HL-60 (cell line): ENCODE data around the gene NUB1.

Experiments
- GABPA ChIP-seq: IDR thresholded peaks from 2 replicates; pipeline ENCODE4 v1.6.1; 2012; ENCODE audit warnings: low read depth
- POLR2AphosphoS5 ChIP-seq: IDR thresholded peaks from 2 replicates; pipeline ENCODE4 v1.6.1; 2012; ENCODE audit warnings: low read depth
- REST ChIP-seq: IDR thresholded peaks from 2 replicates; pipeline ENCODE4 v1.6.1; 2012; ENCODE audit warnings: low read depth; ENCODE audit not compliant: insufficient replicate concordance
- SPI1 ChIP-seq: IDR thresholded peaks from 2 replicates; pipeline ENCODE4 v1.6.1; 2012; ENCODE audit warnings: low read depth, mild to moderate bottlenecking, borderline replicate concordance
- TF ChIP-seq, protein P1 (sequence below): IDR thresholded peaks from one replicate; pipeline ENCODE4 v1.5.1; 2011; ENCODE audit warnings: low read length, control low read depth, inconsistent platforms; ENCODE audit not compliant: insufficient read depth

DNA sequence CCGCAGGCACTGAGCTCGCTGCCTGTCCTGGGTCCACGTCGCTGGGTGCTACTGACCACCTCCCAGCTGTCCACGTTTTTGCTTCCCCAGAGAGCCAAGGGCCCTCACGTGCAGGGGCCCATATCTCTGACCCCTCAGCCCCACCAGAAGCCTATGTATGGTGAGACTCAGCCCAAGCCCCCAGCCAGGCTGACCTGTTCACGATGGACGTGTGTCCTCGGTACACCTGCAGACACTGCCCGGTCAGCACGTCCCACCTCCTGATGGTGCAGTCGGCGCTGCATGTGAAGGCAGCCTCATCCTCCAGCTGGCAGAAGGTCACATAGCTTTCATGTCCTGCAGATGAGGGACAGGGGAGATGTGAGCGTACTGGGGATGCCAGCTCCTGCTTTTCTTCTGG lies 58.3 kb downstream of the NUB1 start:
- TF ChIP-seq REST (no peak), POLR2AphosphoS5 (no peak), SPI1 (no peak), GABPA (no peak)
- TF ChIP-seq, protein P1, sequence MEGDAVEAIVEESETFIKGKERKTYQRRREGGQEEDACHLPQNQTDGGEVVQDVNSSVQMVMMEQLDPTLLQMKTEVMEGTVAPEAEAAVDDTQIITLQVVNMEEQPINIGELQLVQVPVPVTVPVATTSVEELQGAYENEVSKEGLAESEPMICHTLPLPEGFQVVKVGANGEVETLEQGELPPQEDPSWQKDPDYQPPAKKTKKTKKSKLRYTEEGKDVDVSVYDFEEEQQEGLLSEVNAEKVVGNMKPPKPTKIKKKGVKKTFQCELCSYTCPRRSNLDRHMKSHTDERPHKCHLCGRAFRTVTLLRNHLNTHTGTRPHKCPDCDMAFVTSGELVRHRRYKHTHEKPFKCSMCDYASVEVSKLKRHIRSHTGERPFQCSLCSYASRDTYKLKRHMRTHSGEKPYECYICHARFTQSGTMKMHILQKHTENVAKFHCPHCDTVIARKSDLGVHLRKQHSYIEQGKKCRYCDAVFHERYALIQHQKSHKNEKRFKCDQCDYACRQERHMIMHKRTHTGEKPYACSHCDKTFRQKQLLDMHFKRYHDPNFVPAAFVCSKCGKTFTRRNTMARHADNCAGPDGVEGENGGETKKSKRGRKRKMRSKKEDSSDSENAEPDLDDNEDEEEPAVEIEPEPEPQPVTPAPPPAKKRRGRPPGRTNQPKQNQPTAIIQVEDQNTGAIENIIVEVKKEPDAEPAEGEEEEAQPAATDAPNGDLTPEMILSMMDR = no peak
